ENCODE data around the gene ITCH. TPM values are rescaled to one million over a fixed set of nuclear protein-coding genes. Genes with fewer than 3 reads are reported as not detected.
"Not testable (repeated sequence)": the region's sequence is repeated elsewhere in the genome, so short reads cannot be mapped to it uniquely, and the experiment has no call there.

The ITCH gene
- total and polyA plus RNA-seq, 2 donors (not counting 3 experiments of a cell fraction or from before 2014, with no cell fraction given), result 6.4 to 57.4 TPM

- Histone ChIP-seq H2AFZ (ENCODE audit: low read depth, low read length) (no peak overlapping the region), H3K4me1 (ENCODE audit: control insufficient read depth, extremely low read depth, insufficient read depth, low read length) (no peaks in the 10 kb centered on the region), H3K36me3 (ENCODE audit: control insufficient read depth in 2 of 2, extremely low read depth in 1 of 2, insufficient read depth in 2 of 2, low read length in 2 of 2) (no peaks in the 10 kb centered on the region), H3K9ac (replicated peaks; ENCODE audit: extremely low read depth, insufficient read depth, low read length) (no peak overlapping the region), H3K27ac (ENCODE audit: insufficient read depth, low read depth, low read length) (no peak overlapping the region), H3K4me2 (ENCODE audit: insufficient read depth, low read length) (no peak overlapping the region), H3K4me3 (replicated peaks in 1 of 3; ENCODE audit: insufficient read depth in 1 of 3, low read depth in 1 of 3, low read length in 3 of 3) (no peak overlapping the region), H3K9me1 (replicated peaks; ENCODE audit: control insufficient read depth, extremely low read depth, insufficient read depth, low read length) (no peaks in the 10 kb centered on the region), H3K9me3 (replicated peaks; ENCODE audit: control insufficient read depth, insufficient read depth, low read length) (no peaks in the 10 kb centered on the region), H3K79me2 (ENCODE audit: control insufficient read depth, insufficient read depth, low read length) (peaks cover 84% of the 10 kb centered on the region), H4K20me1 (replicated peaks; ENCODE audit: control insufficient read depth, extremely low read depth, insufficient read depth, low read length) (peaks cover 4% of the 10 kb centered on the region), H3K27me3 (ENCODE audit: control insufficient read depth in 2 of 2, insufficient read depth in 2 of 2, low read length in 2 of 2) (no peaks in the 10 kb centered on the region)
- dilution Hi-C loops (cut with MboI; ENCODE audit: extremely low pct_ligation_motif_present, low sequenced_read_pairs), result no loop called here
- FAIRE-seq, result no peak
- DNase-seq (ENCODE audit: low read depth, low spot score), result no peak
- ChIA-PET POLR2A (no interaction called here), CTCF (no interaction called here)
- TF ChIP-seq FOS (IDR thresholded peaks at IDR 0.05; ENCODE audit: borderline replicate concordance, insufficient read depth, low read length) (no peak), POLR2A (IDR thresholded peaks at IDR 0.05; ENCODE audit: low read depth, low read length) (no peak), EZH2 (IDR thresholded peaks at IDR 0.05; ENCODE audit: borderline replicate concordance, low read depth, low read length, severe bottlenecking) (no peak), GATA2 (IDR thresholded peaks at IDR 0.05; ENCODE audit: insufficient read depth, insufficient read length, low read depth, low read length) (no peak), POLR2AphosphoS5 (IDR thresholded peaks at IDR 0.05; ENCODE audit: insufficient read depth, low read depth, low read length) (no peak), MAX (IDR thresholded peaks at IDR 0.05; ENCODE audit: insufficient read depth, insufficient read length) (no peak), JUN (IDR thresholded peaks at IDR 0.05; ENCODE audit: borderline replicate concordance, insufficient read depth, insufficient read length, low read depth) (no peak), MYC (IDR thresholded peaks at IDR 0.05; ENCODE audit: low read depth, low read length) (no peak)
- TF ChIP-seq, protein P1, sequence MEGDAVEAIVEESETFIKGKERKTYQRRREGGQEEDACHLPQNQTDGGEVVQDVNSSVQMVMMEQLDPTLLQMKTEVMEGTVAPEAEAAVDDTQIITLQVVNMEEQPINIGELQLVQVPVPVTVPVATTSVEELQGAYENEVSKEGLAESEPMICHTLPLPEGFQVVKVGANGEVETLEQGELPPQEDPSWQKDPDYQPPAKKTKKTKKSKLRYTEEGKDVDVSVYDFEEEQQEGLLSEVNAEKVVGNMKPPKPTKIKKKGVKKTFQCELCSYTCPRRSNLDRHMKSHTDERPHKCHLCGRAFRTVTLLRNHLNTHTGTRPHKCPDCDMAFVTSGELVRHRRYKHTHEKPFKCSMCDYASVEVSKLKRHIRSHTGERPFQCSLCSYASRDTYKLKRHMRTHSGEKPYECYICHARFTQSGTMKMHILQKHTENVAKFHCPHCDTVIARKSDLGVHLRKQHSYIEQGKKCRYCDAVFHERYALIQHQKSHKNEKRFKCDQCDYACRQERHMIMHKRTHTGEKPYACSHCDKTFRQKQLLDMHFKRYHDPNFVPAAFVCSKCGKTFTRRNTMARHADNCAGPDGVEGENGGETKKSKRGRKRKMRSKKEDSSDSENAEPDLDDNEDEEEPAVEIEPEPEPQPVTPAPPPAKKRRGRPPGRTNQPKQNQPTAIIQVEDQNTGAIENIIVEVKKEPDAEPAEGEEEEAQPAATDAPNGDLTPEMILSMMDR (IDR thresholded peaks at IDR 0.05; ENCODE audit: extremely low read depth in 1 of 2, insufficient read depth in 1 of 2, low read depth in 1 of 2, low read length in 2 of 2), result no peak
- no TSS peak for BruUV-seq (replicated peaks)
- intact Hi-C loops (cut with micrococcal nuclease), result no loop called here
Measured at GRCh38 chr20:34382174-34382573, 19.1 kb downstream of the ITCH start.

GRCh38 chr20:34382877-34383455, 19.9 kb downstream of the ITCH start:
- H2AFZ ChIP-seq (ENCODE audit: low read depth, low read length); H3K27ac ChIP-seq (ENCODE audit: insufficient read depth, low read depth, low read length); H3K4me1 ChIP-seq (ENCODE audit: control insufficient read depth, extremely low read depth, insufficient read depth, low read length); intact Hi-C loops (cut with micrococcal nuclease); H3K36me3 ChIP-seq (ENCODE audit: control insufficient read depth in 2 of 2, extremely low read depth in 1 of 2, insufficient read depth in 2 of 2, low read length in 2 of 2); H3K9me3 ChIP-seq (replicated peaks; ENCODE audit: control insufficient read depth, insufficient read depth, low read length); H3K4me2 ChIP-seq (ENCODE audit: insufficient read depth, low read length); DNase-seq (ENCODE audit: low read depth, low spot score); POLR2A ChIA-PET; FAIRE-seq; BruUV-seq (replicated peaks); CTCF ChIA-PET; H3K9me1 ChIP-seq (replicated peaks; ENCODE audit: control insufficient read depth, extremely low read depth, insufficient read depth, low read length); dilution Hi-C loops (cut with MboI; ENCODE audit: extremely low pct_ligation_motif_present, low sequenced_read_pairs); H3K9ac ChIP-seq (replicated peaks; ENCODE audit: extremely low read depth, insufficient read depth, low read length); H3K4me3 ChIP-seq (replicated peaks in 1 of 3; ENCODE audit: insufficient read depth in 1 of 3, low read depth in 1 of 3, low read length in 3 of 3); H3K27me3 ChIP-seq (ENCODE audit: control insufficient read depth in 2 of 2, insufficient read depth in 2 of 2, low read length in 2 of 2); H4K20me1 ChIP-seq (replicated peaks; ENCODE audit: control insufficient read depth, extremely low read depth, insufficient read depth, low read length): not testable (repeated sequence)
- peaks cover 85% of the 10 kb centered on the region for H3K79me2 ChIP-seq (ENCODE audit: control insufficient read depth, insufficient read depth, low read length)

Measured in endothelial cell of umbilical vein (primary cell).